ENCODE data around the gene FMN1.
A peak's percentile ranks its signal among the peaks of the same experiment; 100 is the strongest.

FMN1 gene

GRCh38 chr15:32936283-32936918 lies 258.1 kb downstream of the FMN1 start:
- DNase-seq (ENCODE audit: low read depth) = peak; percentile 15
- TF ChIP-seq, protein P1, sequence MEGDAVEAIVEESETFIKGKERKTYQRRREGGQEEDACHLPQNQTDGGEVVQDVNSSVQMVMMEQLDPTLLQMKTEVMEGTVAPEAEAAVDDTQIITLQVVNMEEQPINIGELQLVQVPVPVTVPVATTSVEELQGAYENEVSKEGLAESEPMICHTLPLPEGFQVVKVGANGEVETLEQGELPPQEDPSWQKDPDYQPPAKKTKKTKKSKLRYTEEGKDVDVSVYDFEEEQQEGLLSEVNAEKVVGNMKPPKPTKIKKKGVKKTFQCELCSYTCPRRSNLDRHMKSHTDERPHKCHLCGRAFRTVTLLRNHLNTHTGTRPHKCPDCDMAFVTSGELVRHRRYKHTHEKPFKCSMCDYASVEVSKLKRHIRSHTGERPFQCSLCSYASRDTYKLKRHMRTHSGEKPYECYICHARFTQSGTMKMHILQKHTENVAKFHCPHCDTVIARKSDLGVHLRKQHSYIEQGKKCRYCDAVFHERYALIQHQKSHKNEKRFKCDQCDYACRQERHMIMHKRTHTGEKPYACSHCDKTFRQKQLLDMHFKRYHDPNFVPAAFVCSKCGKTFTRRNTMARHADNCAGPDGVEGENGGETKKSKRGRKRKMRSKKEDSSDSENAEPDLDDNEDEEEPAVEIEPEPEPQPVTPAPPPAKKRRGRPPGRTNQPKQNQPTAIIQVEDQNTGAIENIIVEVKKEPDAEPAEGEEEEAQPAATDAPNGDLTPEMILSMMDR (IDR thresholded peaks at IDR 0.05; ENCODE audit: low read depth, low read length, missing control alignments) = peak; percentile 66
- no peak overlapping the region for H3K4me3 ChIP-seq (ENCODE audit: low read depth, low read length)
- in situ Hi-C loops (cut with HindIII; ENCODE audit: low sequenced_read_pairs) = no loop called here

DNA sequence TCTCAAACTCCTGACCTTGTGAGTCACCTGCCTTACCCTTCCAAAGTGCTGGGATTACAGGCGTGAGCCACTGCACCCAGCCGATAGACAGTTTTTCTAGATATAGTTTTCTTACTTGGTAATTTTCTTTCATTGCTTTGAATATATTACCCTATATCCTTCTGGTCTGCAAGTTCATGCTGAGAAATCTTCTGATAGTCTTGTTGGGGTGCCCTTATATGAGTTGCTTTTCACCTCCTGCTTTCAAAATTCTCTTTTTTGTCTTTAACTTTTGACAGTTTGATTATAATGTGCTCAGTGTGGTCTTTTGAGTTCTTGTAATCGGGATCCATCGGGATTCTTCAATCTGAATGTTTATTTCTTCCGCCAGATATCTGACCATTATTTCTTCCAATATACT lies 259.4 kb downstream of the FMN1 start:
- in situ Hi-C loops (cut with HindIII; ENCODE audit: low sequenced_read_pairs) = no loop called here
- TF ChIP-seq, protein P1 (IDR thresholded peaks at IDR 0.05; ENCODE audit: low read depth, low read length, missing control alignments) = no peak
- no peak for DNase-seq (ENCODE audit: low read depth)
- H3K4me3 ChIP-seq (ENCODE audit: low read depth, low read length) = no peak overlapping the region

DNA sequence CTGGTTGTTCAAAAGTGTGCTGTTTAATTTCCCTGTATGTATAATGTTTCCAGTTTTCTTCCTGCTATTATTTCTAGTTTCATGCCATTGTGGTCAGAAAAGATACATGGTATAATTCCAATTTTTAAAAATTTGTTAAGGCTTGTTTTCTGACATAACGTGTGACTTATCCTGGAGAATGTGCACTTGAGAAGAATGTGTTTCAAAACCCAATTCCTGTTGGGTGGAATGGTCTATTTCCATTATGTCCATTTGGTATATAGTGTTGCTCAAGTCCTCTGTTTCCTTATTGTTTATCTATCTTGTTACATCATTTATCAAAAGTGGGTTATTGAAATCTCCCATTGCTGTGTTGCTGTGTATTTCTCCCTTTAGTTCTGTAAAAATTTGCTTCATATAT lies 261.3 kb downstream of the FMN1 start:
- TF ChIP-seq, protein P1 (IDR thresholded peaks at IDR 0.05; ENCODE audit: low read depth, low read length, missing control alignments) = no peak
- no peak for DNase-seq (ENCODE audit: low read depth)
- H3K4me3 ChIP-seq (ENCODE audit: low read depth, low read length) = no peak overlapping the region
- in situ Hi-C loops (cut with HindIII; ENCODE audit: low sequenced_read_pairs) = no loop called here

- in situ Hi-C loops (cut with HindIII; ENCODE audit: low sequenced_read_pairs) = no loop called here
- no peak overlapping the region for H3K4me3 ChIP-seq (ENCODE audit: low read depth, low read length)
- DNase-seq (ENCODE audit: low read depth) = no peak
- TF ChIP-seq, protein P1 (IDR thresholded peaks at IDR 0.05; ENCODE audit: low read depth, low read length, missing control alignments) = no peak
Measured at GRCh38 chr15:32928876-32929275, 265.6 kb downstream of the FMN1 start.

GRCh38 chr15:32927124-32927523 lies 267.4 kb downstream of the FMN1 start:
- no peak overlapping the region for H3K4me3 ChIP-seq (ENCODE audit: low read depth, low read length)
- DNase-seq (ENCODE audit: low read depth) = no peak
- TF ChIP-seq, protein P1 (IDR thresholded peaks at IDR 0.05; ENCODE audit: low read depth, low read length, missing control alignments) = no peak
- in situ Hi-C loops (cut with HindIII; ENCODE audit: low sequenced_read_pairs) = no loop called here

DNA sequence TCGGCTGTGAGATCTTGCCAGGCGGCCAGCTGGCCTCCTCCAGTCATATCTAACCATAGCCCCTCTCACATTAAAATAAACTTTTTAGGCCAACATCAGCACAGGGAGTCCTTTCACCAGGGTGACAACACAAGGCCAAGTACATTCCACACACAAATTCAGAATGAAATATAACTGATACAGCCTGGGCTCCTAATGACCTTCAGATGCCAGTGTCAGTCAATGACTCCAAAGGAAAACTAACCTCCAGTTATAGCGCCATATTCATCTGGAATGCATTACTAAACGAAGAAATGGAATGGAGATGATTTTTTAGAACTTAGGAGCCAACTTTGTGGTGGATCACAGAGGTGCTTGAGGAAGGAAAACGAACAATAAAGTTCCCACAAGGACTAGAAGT lies 271.3 kb downstream of the FMN1 start:
- TF ChIP-seq, protein P1 (IDR thresholded peaks at IDR 0.05; ENCODE audit: low read depth, low read length, missing control alignments) = no peak
- DNase-seq (ENCODE audit: low read depth) = no peak
- no peak overlapping the region for H3K4me3 ChIP-seq (ENCODE audit: low read depth, low read length)
- in situ Hi-C loops (cut with HindIII; ENCODE audit: low sequenced_read_pairs) = no loop called here

All from astrocyte of the cerebellum (primary cell).